ENCODE results near the gene TIAM2.

DNA sequence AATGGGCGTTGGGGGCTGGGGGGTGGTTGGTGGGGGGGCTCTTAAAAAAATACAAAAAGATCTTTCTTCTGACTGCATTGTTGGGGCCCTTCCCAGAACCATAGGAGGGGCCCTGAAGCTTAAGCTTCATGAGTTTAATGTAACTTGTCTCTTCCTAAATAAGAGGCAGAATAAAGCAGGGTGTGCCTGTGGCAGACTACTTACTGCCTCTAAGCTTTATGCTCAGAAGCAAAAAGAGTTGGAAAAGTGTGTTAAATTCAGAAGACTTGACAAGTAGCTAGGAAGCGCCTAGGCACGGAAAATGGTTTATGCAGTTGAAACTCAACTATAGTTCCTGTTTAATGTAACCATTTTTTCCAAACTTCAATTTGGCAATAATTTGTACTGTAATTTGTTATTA, 44.5 kb downstream of the TIAM2 start:
- TF ChIP-seq, protein P1, sequence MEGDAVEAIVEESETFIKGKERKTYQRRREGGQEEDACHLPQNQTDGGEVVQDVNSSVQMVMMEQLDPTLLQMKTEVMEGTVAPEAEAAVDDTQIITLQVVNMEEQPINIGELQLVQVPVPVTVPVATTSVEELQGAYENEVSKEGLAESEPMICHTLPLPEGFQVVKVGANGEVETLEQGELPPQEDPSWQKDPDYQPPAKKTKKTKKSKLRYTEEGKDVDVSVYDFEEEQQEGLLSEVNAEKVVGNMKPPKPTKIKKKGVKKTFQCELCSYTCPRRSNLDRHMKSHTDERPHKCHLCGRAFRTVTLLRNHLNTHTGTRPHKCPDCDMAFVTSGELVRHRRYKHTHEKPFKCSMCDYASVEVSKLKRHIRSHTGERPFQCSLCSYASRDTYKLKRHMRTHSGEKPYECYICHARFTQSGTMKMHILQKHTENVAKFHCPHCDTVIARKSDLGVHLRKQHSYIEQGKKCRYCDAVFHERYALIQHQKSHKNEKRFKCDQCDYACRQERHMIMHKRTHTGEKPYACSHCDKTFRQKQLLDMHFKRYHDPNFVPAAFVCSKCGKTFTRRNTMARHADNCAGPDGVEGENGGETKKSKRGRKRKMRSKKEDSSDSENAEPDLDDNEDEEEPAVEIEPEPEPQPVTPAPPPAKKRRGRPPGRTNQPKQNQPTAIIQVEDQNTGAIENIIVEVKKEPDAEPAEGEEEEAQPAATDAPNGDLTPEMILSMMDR (IDR thresholded peaks at IDR 0.05), result no peak
- no peak for TF ChIP-seq EP300 (IDR thresholded peaks at IDR 0.05)
- TF ChIP-seq POLR2A (IDR thresholded peaks at IDR 0.05), result no peak
- no peak for TF ChIP-seq POLR2AphosphoS5 (IDR thresholded peaks at IDR 0.05)

Measured in upper lobe of left lung (tissue), 4 donors.